ENCODE data around the gene CNTN4.
"Not testable (repeated sequence)": the region's sequence is repeated elsewhere in the genome, so short reads cannot be mapped to it uniquely, and the experiment has no call there.

Gene CNTN4

DNA sequence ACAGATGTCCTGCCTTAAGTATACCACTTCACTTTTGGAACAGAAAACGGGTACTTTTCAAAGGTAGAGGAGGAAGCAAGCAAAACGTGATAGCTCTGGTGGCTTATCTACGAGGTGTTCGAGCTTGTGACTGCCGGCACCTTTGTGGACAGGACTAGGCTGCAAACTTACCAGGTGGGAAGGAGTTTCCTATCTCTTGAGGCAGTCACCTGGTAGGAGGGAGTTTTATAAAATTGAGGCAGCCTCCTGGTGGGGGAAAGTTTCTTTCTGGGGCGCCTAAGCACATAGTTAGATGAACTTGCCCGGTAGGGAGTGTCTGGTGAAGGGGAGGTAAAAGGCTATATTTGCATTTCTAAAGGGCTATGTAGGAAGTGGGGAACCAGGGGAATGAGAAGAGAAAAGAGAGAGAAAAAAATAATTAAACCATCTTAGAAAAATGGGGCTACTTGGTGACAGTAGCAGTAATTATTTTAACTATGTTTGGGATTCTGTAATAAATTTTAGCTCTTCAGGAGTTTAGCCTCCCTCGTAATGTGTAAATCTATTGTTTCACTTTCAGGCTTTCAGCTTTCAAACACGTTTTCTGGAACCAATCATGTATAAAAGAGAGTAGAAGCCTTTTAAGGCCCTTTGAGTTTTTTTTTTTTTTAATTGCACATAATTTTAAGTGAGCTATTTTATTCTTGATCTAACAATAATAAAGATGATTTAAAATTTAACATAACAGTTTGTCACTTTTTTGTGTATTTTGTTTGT, 880.5 kb downstream of the CNTN4 start:
- DNase-seq (ENCODE audit: low read depth): no peak

DNA sequence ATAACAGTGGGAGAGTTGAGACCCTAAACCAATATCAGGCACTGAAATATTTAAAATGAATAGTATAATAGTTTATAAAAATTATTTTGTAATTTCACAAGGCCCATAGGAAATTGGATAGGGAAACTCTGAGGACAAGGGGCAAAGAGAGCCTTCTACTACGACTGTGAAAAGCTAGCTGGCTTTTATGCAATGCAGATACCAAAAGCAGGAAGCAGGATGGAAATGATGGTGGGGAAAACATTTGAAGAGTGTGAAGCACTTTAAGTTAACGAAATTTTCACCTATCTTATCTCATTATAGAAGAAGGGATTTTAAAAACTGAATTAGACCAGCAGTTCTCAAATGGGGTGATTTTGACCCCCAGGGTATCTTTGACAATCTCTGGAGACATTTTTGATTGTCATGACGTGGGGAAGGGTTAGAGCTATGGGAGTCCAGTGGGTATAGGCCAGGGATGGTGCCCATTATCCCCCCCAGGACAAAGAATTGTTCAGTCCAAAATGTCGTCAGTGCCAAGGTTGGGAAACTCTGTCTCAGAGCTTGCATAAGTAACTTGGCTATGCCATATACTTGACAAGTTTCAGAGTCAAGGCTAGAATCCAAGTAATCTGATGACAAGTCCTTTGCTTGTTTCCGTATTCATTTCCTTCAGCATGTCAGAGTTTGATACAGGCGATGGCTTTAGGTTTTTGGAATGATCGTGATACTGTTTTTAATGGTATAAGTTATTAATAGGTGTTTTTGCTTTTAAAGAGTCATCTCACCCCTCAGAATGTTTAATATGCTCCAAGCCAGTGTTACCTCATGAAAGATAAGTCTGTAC, 885.6 kb downstream of the CNTN4 start:
- DNase-seq (ENCODE audit: low read depth): no peak

DNA sequence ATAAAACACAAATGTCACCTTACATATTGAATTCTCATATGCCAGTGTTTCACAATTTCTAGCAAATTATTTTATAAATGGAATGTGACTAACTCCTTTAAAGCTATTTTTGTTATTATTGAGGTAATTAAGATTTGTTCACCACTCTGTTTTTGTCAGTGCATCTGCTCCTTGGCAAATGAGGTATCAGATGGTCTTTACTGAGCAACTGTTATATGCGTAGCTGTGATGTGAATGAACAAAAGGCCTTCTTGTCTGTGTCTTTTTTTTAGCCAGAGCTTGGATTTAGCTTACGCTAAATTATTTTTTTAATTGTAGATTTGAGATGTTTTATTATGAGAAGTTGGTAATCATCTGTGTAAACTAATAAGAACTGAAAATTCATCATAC, 886.2 kb downstream of the CNTN4 start:
- no peak for DNase-seq (ENCODE audit: low read depth)

DNA sequence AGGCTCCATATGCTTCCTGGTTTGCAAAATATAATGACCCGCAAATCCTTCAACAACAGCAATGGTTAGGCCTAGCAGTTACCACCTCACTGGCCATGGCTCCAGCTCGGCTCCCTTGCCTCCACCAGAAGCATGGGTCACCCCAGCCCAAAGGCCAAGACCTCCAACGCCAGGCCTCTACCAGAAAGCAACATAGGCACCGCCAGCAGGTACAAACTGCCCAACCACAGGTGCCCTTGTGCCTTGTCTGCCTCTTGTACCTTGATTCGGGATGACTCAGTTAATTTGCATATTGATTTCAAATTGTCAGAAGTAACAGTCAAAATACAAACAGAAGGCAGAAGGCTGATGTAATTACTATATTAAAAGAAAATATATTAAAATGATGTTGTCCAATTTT, 886.8 kb downstream of the CNTN4 start:
- no peak for DNase-seq (ENCODE audit: low read depth)

DNA sequence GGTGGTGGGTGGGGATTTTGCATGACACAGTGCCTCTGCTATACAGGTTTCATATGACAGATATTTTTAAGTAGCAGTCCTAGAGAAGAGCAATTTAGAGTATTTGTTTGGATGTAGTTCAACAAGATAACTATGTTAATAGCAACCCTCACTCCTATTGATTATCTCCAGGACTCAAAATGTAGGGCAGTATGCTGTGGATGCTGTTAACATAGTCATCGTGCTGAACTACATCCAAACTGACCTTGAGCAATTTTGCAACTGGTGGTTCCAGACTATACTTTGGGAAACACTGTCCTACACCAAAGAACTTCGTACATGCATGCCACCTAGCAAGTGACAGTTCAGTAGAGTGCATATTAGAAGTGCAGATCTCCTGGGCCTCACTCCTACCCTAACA, 893.9 kb downstream of the CNTN4 start:
- DNase-seq (ENCODE audit: low read depth): no peak

DNA sequence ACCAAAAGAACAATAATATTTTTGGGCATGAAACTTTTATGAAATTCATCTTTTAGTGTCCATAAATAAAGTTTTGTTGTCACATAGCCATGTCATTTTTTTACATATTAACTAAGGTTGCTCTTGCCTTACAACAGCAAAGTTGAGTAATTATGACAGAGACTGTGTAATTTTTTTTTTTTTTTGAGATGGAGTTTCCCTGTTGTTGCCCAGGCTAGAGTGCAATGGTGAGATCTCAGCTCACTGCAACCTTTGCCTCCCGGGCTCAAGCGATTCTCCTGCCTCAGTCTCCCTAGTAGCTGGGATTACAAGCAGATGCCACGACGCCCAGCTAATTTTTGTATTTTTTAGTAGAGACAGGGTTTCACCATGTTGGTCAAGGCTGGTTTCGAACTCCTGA, 894.5 kb downstream of the CNTN4 start:
- not testable (repeated sequence) for DNase-seq (ENCODE audit: low read depth)

DNA sequence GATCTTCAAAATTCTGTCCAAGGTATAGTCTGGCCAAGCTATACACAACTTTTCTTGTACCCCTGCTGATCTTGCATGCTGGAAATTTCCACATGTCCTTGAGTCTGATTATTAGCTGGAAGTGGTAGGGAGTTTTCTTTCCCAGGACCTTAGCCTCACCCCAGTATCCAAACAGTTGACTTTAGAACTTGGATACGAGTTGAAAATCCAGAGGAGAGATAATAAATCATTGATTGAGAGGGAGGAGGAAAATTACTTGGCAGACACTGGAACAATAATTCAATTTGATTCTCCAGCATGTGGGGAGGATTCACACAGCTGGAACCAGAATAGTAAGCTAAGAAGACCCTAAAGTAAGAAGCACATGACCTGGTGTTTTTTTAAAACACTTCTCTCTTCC, 895.1 kb downstream of the CNTN4 start:
- DNase-seq (ENCODE audit: low read depth): no peak

DNA sequence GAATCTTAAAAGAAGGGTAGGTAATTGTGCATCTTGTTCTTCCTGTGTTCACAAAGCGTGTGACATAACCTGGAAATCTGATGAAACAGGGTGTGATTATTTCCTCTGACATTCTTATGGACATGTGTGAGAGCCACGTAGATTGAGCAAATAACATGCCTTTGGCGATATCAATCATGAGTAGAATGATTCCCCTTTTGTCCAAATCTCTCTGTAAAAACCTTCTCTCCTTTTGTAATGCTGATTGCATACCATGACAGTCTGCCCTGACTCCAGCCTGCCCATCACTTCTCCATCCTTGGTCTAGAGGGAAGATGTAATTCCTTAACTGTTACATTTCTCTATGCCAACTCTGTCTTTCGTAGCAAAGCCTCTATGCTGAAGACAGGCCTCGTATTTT, 896.5 kb downstream of the CNTN4 start:
- no peak for DNase-seq (ENCODE audit: low read depth)

DNA sequence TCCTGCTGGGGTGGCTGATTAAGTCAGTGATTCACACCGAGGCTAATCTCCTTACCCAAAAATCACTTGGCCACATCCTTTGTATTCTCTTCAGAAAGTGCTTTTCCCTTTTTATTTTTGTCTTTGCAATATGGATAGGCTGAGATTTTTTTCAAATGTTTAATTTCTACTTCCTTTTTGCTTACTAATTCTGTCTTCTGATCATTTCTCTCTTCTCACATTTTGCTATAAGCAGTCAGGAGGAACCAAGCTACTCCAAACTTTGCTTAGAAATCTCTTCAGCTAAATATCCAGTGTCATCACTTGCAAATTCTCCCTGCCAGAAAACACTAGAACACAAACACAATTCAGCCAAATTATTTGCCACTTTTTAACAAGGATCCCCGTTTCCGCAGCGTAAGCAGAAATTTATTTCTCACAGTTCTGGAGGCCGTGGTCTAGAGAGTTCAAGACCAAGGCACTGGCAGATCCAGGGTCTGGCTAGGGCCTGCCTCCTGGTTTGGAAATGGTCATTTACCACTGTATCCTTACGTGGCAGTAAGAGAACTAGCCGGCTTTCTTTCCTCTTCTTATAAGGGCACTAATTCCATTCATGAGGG, 906.6 kb downstream of the CNTN4 start:
- DNase-seq (ENCODE audit: low read depth): no peak

DNA sequence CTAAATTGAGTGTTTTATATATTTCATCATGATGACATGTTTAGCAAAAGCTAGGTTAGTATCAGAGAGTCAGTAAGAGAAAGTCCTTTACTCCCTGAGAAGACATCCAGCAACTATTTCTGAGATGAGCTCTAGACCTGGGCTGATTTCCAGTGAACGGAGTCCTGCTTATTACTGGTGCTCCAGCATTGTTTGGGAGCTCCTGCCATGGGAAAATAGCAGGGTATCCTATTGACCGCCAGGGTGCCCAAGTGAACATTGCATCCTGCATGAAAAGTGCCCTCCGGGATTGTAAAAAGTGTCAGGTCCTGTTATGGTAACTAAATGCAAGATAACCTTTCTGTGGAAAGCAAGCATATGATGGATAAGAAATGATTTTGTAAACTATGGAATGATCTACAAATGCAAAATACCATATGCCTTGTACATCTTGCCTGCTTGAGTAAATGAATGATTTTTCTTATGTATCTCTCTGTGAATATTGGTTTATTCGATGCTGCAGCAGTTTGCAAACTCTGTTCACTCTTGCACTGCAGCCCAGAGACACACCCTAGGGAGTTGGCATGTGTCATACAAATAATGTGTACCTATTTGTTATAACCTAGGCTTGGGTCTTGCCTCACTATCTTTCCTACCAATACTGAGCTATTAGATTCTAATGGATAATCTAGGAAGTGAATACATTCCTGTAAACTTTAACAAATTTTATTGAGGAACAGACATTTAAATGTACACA, 914.8 kb downstream of the CNTN4 start:
- no peak for DNase-seq (ENCODE audit: low read depth)

DNA sequence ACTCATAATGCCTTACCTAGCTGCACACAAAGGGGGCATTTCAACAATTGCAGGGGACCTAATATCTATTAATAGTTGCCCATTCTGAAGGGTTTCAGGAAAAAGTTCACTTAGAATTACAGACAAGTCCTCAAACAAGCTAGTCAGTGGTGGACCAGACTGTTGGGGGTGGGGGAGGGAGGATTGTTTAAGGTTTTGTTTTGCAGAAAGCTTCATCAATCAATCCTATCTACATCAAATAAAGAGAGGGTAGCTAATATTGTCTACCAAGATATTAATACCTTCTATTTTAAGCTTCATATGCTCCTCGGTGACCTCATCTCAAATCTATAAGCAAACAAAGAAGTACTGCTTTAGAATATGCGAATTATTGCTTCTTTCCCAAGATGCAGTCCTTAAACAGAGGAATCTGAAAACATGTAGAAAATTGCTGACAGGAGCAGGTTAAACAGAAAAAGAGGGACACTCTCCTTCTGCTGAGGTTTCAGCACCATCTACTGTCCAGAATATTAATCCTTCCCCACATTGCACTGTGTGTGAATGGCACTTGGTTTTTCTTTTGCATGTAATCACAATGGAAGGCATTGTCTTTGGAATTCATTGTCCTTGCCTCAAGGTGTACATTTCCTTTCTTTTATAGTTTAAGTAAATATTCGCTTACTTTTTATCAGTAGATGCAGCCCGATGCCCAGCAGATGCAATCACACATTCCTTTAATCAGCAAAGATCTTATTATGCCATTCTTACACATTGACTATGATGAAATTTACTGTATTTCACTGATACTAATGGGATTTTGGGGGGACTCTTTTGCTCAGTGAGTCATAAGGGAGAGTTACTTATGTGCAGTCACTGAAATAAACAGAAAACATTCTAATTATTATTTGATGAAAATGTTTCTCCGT, 916.8 kb downstream of the CNTN4 start:
- no peak for DNase-seq (ENCODE audit: low read depth)

DNA sequence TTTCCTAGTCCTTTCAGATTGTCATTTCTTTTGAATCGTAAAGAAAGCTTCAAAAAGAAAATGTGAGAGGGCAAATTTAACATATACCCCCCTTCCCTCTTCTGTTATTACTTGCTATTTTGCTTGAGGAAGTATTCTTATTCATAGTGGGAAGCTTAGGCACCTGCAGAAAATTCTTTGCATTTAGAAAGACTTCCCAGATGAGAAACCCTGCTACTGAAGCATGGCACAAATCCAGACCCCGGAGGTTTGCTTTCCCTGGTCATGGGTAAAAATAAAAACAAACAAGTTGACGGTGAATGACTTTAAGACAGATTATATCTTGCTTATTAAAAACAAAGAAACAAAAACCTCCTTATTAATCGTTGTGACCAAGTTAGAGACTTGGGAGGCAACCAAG, 917.6 kb downstream of the CNTN4 start:
- DNase-seq (ENCODE audit: low read depth): no peak

DNA sequence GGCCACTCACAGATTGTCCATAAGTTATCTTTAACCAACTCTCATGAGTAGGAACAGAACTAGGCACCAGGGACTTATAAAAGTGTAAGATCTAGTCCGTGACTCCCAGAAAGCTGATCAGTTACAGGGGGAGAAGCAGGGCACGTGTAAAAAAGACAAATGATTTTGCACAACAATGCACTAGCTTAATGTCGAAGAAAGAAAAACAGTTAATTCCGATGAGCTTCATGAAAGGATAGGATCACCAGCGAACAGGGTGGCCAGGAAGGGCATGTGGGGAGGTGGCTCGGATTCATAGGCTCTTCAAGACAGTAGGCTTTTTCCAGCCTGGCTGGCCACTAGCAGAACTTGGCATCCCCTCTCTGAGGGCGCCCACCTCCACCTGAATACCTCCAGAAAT, 921.5 kb downstream of the CNTN4 start:
- no peak for DNase-seq (ENCODE audit: low read depth)

DNA sequence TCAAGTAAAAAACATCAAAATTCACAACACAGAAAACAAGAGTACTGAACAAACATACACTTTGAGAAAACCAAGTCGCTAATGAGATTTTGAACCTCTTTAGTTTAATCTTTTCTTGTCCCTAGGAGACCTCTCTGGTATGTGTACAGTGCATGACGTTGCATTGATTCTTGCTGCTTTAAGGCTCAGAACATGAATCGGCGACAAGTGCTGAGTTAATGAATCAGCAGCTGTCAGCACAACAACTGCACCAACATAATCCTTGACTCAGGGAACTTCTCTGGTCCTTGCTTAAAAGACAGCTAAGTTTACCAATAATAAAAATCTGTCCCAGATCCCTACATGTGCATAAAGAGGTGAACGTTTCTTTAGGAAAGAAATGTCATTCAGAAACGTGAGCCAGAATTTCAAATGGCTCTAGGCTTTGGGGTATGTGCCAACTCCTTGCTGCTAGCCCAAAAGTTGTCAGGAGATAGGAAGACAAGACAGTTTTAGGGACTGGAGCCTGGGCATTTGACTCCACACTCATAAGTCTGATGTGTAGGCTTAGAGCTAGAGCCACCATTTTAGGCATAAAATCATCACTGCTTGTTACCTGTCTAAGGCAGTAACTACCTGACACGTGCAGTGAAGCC, 924.6 kb downstream of the CNTN4 start:
- DNase-seq (ENCODE audit: low read depth): no peak

DNA sequence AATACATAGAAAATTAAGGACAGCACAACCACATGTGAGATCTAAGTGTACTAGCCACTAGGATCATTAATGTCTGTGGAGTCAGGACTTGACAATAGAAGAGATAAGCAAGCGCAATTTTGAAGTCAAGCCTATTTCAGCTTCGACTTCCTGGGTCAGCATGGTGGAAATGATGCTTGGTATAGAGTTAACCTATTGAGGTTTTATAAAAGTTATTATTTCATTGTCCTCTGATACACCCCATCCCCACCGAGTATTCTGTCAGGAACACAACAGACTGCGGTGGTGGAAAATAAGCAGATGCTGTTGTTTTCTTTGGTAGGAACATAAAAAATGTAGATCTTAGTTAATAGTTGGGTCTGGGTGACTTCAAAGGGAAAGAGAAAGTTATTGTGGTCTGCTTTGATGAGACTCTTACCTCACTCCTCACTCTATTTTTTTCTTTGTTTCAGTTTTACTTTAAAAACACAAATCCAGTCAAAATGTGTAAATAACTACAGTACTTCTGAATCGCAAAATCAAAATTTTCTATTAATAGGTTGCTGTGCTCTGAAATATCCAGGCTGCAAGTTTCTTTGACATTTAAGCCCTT, 929.4 kb downstream of the CNTN4 start:
- DNase-seq (ENCODE audit: low read depth): no peak

DNA sequence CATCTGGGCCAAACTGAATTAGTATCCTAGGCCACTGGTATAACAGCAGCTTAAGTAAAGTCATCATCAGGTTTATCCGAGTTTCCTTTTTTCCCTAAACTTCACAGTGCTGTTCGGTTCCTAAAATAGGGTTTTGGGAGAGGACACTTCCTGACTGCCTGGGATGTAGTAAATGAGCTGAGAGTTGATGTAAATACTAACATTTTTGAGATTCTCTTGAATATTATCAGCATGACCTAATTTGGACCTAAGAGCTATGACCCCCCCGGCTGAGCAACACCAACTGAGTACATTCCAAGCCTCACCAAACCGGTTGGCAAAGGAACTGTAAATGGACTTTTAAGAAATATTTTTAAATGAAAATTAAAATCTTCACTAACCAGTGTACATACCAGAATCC, 932.7 kb downstream of the CNTN4 start:
- DNase-seq (ENCODE audit: low read depth): no peak

DNA sequence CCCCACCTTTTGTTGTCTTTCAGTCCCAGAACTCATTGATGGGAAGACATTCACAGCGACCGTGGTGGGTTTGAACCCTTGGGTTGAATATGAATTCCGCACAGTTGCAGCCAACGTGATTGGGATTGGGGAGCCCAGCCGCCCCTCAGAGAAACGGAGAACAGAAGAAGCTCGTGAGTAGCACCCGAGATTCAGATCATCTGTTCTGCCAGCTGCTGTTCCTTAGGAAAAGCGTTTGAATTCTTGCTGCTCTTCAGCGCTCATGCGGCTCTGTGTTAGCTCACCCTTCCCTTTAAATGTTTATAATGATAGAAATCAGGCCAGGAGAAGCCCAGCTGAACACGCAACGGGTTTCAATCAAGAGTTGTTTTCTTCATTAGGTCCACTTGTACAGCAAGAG, 938.5 kb downstream of the CNTN4 start:
- DNase-seq (ENCODE audit: low read depth): no peak

DNA sequence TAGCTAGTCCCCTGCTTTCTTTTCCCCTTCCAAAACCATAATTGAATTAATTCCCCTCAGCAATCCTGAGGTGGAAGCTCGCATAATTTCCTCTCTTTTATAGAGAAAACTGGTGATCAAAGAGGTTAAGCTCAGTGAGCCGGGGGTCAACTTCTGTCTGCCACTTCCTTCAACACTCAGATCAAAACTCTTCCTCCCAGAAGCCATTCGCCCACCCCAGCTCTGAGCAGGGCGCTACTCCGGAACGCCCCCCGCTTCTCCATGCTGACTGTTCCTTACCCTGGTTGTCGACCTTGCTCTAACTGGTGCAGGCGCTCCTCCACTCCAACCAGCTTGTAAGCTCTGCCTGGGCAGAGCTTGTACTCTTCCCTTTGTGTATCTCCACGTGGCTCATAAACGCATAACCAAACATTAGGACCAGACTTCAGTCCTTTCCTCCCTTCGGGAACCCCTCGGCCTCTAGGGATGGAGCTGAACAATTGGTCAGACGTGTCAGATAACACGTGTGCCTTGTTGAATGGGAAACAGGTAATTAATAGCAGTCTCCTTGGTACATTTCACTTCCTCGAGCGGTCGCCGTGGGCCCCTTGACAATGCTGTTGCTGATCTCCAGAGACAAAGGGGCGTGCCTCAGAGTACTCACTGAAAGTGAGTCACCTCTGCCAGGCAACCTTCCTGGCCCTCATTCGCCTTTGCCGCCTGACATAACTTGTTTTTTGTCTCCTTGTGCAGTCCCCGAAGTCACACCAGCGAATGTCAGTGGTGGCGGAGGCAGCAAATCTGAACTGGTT, 939.7 kb downstream of the CNTN4 start:
- DNase-seq (ENCODE audit: low read depth): no peak

DNA sequence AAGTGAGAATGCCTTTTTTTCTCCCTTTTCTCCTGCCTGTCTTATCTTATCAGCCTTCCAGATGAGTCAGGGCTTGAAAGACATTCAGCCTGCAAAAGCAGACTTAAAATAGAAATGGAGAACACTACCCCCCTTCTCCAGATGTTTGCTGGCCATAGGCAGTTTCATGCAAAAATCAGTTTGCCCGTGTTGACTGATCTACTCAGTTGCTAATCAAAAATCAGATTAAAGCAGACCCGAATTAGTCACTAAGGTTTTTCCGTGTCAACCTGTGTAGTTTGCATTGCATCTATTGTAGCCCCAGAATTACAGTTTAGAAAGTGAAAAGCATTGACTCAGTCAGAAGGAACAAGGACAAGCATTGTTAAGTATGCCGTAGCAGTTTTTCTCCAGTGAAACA, 955.3 kb downstream of the CNTN4 start:
- DNase-seq (ENCODE audit: low read depth): no peak

DNA sequence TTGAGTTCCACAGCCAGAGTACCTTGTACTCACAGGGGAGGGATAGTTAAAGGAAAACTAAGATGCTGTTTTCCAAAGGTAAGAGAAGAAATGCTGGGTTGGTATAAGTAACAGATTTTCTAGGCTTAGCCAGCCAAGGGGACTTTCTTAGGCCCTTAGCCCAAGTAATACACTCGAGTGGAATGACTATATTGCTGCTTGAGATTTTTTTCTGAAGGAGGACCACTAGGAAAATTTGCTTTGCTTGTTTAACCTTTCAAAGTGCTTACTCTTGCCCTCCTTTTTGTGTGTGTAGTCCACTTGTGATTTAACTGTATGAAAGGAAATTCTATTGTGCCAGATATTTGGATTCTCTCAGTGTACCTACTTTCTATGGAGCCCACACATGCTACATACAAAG, 961.0 kb downstream of the CNTN4 start:
- DNase-seq (ENCODE audit: low read depth): no peak

All from activated T-helper 1 cell treated with Interleukin-2 at 50 U/mL for 16 hours (primary cell).